ENCODE measurements around the gene CAMSAP2.
"Not testable (repeated sequence)": the region's sequence is repeated elsewhere in the genome, so short reads cannot be mapped to it uniquely, and the experiment has no call there.

Gene CAMSAP2

DNA sequence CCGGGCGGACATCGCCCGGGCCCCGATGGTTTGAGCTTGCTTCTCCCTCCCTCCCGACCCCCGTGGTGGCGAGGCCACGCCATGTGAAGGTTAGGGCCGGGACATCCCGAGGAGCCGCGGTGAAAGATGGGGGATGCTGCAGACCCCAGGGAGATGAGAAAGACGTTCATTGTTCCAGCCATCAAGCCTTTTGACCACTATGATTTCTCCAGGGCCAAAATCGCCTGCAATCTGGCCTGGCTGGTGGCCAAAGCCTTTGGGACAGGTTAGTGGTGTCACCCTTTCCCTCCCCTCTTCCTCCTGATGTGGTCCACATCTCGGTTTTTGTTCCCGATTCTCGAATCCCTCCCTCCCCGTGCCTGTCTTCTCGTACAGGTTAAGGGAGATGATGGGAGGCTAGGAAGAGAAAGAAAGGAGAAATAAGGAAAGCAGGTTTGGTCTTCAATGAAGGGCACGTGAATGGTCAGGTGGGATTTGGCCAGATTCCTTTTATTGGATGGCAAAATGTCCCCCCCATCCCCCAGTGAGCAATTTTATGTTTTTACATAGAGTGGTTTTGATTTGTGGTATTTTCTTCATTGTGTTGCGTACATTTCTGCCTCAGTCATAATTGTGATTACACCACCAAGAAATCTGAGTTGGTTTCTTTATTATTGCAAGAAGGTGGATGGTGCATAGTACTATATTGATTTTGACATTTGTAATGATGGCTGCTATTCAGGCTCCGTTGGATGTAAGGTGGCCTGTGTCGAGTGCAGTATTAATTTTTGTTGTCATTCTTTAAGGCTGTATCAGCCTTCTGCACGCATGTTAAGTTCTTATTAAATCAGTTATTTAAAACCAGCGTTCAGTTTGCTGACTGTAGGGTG lies 1.2 kb downstream of the CAMSAP2 start:
- DNase-seq: no peak

DNA sequence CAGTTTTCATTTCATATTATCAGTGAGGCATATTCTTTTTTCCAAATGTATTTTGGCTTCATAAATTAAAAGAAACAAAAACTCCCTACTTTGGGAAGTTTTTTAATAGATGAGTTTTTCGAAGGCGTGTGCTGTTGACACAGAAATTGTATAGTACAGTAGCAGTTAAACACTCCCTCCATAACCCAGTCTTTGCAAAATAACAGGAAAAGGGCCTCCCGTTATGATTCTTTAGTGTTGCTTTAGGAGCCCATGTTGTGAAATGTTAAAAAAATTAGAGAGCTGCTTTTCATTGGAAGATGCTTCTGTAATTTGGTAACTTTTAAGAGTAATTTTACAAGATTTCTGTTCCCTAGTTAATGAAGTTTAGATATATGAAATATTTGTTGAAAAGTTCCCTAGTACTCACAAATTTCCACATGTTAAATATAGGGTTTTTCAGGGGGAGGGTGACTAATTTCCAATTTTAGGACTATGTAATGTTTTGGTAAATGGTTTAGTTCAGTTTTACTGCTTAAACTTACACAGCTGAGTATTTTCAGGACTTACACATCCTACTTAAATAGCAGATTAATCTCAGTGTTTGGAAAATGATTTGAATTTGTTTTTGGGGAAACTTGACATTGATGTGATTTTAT lies 2.0 kb downstream of the CAMSAP2 start:
- DNase-seq: no peak

- peak; percentile 22 for DNase-seq
Observed at GRCh38 chr1:200741551-200742207, 3.0 kb downstream of the CAMSAP2 start.

DNA sequence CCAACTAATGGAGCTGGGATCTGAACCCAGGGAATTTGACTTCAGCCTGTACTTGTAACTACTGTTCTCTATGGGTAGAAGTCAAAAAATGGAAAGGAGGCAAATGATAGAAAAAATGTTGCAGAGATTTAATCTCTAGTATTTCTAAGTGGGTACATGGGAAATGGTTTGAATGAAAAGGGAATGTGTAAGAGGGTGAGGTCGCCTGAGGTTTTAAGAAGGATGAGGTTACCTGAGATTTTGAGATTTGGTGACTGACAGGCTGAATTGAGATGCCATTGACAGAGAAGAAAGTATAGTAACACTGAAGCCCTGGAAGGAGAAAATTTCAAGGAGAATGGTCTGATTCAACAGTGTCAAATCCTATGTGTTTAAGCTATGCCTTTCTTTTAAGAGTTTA lies 5.5 kb downstream of the CAMSAP2 start:
- no peak for DNase-seq

GRCh38 chr1:200749090-200749489 lies 10.4 kb downstream of the CAMSAP2 start:
- DNase-seq: no peak

DNA sequence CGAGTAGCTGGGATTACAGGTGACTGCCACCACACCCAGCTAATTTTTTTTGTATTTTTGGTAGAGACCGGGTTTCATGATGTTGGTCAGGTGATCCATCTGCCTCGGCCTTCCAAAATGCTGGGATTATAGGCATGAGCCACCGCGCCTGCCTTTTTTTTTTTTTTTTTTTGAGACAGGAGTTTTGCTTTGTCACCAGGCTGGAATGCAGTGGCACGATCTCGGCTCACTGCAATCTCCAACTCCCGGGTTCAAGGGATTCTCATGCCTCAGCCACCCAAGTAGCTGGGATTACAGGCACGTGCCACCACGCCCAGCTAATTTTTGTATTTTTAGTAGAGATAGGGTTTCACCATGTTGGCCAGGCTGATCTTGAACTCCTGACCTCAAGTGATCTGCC lies 12.1 kb downstream of the CAMSAP2 start:
- DNase-seq: not testable (repeated sequence)

DNA sequence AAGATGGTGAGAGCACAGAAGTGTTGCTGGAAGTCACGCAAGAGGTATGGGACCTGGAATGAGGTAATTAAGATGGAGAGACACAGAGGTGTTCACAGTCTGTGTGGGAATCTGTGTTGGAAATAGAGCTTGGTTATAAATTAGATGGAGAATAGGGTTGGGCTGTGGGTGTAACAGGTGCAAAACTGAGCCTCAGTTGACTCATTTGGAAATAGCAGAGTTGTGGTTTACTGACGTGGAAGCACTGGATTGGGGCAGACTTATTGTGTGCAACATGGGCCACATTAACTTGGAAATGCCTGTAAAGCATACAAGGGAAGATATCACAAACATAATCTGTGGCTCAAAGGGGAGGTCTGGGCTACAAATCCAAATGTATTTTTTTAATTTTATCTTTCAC lies 13.0 kb downstream of the CAMSAP2 start:
- DNase-seq: no peak

DNA sequence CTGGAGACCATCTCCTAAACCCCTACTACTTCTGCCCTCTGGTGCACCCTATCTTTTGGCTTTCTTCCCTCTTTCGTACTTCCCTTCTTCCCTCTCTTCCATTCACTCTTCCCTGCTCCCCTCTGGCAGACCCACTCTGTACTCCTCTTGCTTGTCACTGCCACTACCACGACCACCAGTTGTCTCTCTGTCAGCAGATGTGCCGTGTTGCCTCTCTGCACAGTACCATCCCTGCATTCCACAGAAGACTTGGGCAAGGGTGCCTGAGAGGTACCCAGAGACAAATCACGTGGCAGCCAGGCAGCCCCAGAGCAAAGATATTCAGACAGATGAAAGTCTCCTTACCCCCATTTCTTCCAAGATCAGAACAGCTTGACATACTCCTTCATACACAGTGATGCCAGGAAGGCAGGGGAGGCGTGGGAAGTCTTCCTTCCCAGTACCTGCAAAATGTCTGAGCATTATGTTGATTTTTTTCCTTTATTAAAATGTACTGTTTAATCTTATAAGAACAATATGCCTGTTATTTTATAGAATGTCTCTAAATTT lies 15.0 kb downstream of the CAMSAP2 start:
- no peak for DNase-seq

- DNase-seq: no peak
Observed at GRCh38 chr1:200755456-200755855, 16.8 kb downstream of the CAMSAP2 start.

DNA sequence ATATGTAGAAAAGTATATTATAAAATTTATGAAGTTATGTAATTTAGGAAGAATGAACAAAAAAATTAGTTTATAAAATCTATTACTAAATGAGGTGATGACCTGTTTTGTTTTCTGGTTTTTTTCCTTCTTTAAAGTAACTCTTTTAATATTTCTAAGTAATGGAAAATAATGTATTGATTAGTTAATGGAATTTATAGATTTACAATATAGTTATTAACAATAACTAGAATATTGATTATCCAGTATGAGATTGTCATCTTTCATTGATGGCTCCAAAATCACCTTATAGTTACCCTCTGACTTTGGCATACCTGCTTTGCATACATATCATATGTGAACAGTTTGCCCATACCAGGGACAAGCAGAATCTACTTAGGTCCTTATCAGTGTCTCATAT lies 23.4 kb downstream of the CAMSAP2 start:
- no peak for DNase-seq

DNA sequence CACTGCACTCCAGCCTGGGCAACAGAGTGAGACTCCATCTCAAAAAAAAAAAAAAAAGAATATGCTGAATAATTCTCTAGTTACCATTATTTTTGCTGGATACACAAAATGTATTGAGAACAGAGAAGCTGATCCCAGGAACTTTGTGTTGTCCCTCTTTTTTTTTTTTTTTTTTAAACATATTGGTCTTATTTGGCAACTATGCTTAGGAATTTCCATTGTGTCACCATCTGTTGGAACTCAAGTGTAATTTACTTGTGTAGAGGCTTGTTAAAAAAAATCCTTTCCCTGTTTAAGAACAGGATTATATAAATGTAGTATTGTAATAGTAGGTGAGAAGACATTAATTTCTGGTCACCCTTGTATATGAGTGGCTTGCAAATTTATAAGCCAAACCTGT lies 28.6 kb downstream of the CAMSAP2 start:
- DNase-seq: no peak

- no peak for DNase-seq
Observed at GRCh38 chr1:200771625-200772555, 33.2 kb downstream of the CAMSAP2 start.

DNA sequence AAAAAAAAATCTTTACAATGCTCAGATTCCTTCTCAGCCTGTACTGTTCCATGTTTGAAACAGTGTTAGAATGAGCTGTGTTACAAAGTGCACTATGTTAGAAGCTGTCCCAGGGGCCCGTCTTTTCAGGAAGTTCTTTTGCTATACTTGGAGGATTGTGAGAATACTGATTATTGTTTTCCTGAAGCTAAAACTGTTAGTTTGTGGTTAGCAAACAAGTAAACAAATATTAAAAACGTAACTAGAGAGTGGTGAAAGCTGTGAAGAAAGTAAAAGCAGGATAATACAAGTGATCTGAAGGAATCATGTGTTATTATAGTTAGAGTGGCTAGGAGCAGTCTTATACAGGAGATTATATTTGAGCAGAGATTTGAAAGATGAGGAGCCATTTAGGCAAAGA lies 35.6 kb downstream of the CAMSAP2 start:
- no peak for DNase-seq

- DNase-seq: no peak
Observed at GRCh38 chr1:200774735-200775444, 36.2 kb downstream of the CAMSAP2 start.

DNA sequence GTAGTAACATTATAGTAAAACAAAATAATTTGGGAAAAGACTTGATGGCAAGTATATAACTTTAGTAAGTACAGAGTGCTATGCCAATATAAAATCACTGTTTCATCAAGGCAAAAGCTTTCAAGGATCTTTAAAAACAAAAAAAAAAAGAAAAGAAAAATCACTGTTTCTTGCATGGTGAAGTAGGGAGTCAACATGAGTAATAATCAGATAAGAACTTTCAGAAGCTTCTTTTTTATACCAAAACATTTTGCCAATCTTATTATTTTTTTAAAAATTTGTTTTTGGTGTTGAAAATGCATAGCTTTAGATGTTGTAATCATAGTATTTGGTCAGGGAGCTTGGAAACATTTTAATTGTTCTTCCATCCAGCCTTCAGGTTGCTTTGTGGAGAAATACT lies 37.2 kb downstream of the CAMSAP2 start:
- DNase-seq: no peak

DNA sequence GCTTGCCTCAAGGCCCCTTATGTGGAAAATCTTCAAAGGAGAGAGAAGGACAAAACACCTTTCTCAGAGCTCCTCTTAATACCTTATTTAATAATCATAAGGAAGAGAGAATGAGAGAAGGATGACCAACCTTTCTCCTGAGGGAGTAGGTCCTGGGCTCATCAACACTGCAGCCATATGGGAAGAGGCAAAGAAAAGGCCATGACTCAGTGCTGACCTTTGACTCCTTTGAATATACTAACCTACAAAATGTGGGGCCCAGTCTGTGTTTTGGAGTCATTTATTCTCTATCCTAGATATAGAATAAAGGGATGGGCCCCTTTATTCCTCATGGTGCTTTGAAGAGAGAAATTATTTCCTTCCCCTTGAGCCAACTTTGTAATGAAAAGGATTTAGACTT lies 38.3 kb downstream of the CAMSAP2 start:
- no peak for DNase-seq

DNA sequence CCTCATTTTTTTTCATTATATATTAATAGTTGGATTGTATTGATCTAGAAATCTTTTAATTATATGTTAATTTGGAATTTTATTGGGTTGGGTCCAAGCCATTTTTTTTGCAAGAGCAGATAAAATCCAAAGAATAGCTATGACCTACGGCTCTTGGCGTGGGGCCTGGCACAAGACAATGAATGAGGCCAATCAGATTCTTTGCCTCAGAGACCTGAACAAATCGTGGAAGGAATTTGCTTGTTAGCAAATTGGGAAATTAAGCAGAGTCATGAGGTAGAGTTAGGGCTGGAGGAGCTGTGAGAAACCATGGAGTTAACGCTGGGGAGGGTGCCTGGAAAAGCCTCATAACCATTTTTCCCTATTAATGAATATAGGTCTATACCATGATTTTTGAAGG lies 40.1 kb downstream of the CAMSAP2 start:
- no peak for DNase-seq

DNA sequence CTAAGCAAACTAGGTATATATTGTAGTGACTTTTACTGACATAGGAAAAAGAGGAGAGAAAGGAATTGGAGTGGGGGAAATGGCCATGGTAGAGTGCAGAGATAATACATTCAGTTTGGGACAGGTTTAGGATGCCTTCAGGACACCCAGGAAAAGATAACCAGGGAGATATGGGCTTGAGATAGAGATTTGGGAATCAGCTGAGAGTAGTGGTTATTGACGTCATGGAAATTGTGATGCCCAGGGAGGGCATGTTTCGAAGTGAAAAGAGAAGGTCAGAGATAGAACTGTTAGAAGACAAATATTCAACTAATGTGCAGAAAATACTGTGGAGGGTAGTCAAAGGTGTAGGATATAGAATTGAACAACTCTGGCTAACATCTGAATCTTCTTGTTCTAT lies 40.6 kb downstream of the CAMSAP2 start:
- DNase-seq: no peak

DNA sequence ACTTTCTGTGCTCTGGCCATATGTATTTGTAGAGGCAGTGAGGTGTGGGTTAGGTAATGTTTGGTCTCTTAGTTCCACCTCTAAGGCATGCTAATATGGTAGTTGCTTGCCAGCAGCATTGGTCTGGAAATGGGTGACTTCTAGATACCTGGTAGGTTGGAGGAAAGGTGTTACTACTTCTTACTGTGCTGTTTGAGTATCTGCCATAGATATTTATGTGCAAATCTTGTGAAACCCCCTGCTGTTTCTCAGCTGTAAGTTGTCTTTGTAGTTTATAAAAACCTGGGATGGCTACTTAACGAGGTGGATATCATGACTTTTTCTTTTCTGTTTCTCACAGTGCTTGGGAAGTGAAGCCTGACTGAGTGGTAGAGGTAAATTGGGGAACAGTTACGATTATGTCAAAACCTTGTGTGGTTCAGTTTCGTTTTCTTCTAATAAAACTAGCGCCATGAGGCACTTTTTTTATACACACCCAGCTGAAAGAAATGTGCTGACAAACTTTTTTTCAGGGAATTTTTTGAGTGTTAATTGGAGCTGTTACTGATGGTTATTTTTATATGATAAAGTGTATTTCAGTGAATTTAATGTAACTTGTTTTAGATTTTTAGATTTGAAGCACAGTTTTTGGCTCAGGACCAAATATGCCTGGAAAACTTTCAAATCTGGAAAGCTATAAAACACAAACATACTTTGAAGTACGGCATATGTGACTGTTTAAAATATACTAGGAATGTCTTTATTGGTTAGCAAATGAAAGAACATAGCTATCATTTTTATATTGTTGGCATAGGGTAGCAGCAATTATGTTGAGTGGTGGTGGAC lies 42.1 kb downstream of the CAMSAP2 start:
- no peak for DNase-seq

GRCh38 chr1:200783926-200784325 lies 45.2 kb downstream of the CAMSAP2 start:
- DNase-seq: no peak

- no peak for DNase-seq
Observed at GRCh38 chr1:200784576-200784975, 45.9 kb downstream of the CAMSAP2 start.
